ENCODE results near the gene HIGD1A.

The HIGD1A gene

DNA sequence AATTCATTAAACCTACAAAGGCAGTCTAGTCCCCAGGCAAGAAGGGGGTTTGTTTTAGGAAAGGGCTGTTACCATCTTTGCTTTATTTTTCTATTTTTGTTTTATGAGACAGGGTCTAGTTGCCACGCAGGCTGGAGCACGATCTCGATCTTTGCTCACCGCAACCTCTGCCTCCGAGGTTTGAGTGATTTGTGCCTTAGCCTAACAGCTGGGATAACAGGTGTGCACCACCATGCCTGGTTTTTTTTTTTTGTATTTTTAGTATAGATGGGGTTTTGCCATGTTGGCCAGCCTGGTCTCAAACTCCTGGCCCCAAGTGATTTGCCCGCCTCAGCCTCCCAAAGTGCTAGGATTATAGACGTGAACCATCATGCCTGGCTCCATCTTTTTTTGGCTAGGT is 4.9 kb downstream of the HIGD1A start:
- no peak for DNase-seq (ENCODE audit: low spot score)

DNA sequence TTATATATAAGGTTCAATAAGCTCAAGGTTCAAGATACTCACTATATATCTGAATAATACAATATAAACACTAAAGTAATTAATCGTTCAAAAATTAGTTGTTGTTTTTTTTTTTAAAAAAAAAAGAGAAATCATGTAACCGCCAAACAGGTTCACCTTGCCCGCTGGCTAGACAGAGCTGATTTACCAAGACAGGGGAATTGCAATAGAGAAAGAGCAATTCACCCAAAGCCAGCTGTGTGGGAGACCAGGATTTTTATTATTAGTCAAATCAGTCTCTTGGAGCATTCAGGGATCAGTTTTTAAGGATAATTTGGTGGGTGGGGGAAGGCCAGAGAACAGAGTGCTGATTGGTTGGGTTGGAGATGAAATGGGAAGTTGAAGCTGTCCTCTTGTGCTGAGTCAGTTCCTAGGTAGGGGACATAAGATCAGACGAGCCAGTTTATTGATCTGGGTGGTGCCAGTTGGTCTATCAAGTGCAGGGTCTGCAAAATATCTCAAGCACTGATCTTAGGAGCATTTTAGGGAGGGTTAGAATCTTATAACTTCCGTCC is 7.9 kb downstream of the HIGD1A start:
- DNase-seq (ENCODE audit: low spot score): no peak

DNA sequence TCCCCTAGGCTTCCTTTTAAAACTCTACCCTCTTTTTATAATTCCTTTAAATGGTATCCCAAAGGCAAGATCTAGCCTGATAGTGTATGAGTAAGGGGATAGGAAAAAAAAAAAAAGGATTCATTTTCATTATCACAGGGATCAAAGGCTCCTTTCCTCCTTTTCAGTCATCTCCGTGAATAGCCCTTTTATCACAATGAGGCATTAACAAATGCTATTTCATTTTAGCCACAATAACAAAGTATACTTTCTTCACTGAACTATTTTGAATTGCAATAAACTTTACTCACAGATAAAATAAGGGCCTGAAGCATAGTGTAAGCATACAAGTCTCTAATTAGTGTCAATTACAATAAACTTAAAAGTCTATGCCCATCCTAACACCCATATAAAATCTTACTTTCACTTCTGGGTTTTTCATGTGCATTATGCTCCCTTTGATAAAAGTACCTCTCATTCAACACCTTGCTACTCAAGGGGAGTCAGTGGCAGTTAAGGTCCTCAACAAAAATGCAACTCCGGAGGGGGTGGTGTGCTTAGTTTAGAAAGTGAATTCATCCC is 8.6 kb downstream of the HIGD1A start:
- no peak for DNase-seq (ENCODE audit: low spot score)

DNA sequence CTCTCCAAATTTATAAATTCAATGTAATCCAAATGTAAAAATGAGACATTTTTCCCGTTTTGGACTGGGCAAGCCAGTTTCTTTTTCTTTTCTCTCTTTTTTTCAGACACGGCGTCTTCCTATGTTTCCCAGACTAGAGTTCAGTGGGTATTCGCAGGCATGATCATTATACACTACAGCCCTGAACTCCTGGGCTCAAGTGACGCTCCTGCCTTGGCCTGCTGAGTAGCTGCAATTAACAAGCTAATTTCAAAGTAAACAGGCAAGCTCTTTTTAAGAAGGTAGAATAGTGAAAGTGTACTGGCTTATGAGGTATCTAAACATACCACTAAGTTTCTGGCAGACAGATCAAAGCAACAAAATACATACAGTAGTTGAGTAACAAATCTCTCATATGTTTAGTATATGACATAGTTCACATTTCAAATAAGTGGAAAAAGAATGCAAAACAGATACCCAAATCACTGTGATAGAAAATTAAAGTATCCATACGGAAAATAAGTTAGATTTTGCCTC is 13.5 kb downstream of the HIGD1A start:
- DNase-seq (ENCODE audit: low spot score): no peak

DNA sequence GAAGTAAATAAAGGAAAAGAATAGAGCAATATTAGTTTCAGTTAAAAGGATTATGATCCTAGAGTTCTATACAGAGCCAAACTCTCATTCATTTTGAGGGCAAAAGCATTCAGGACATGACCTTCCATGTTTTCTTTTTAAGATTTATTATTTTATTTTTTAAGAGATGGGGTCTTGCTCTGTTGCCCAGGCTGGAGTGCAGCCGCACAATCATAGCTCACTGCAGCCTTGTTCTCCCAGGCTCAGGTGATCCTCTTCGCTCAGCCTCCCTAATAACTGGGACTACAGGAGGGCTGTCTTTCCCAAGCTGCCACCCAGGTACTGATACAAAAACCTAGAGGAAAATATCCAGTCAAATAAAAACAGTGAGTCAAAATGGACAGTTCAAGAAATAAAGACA is 17.7 kb downstream of the HIGD1A start:
- DNase-seq (ENCODE audit: low spot score): no peak

DNA sequence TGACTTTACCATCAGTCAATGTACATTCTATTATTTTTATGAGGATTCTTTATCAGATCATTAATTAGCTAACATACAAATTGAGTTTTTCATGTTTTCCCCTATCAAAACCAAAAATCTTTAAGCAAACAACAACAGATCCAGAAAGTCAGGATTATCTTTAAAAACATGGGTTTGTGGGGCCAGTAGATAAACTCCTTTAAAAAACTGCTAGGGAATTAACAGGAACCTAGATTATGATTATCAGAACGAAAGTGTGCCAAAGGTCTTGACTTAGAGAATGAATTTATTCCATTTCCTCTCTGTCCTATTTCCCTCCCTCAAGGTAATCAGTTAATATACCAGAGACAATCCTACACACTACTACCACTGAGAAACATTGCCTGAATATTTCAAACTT is 18.1 kb downstream of the HIGD1A start:
- no peak for DNase-seq (ENCODE audit: low spot score)

DNA sequence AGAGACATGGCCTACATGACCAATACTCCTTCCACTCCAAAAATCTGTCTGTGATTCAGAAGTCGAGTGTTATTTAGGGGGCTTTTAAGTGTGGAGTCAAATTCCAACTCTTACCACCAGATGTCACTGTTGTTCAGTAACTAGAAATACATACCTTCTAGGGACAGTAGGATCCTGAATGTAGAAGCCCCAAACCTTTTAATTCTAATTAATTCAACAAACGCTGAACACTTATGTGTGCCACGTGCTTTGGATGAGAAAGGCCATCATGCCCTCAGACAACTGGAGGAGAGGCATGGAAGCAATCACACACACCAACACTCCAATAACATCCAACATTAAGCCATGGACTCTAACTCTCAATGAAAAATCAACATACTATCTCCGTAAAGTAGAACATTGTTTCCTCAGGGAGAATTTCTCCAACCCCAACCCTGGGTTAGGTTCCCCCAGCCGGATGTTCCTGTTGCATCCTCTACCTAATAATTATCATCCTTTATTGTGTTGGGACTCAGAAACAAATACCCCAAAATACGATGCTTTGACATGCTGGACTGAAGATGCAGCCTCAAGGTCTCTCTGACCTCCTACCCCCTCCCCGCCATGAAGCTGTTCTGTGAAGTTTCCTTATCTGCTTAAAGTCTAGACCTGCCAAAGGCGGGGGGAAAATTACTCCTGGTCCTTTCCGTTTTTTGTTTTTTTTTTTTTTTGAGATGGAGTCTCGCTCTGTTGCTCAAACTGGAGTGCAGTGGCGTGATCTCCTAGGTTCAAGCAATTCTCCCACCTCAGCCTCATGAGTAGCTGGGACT is 23.2 kb downstream of the HIGD1A start:
- DNase-seq (ENCODE audit: low spot score): peak; percentile 57

DNA sequence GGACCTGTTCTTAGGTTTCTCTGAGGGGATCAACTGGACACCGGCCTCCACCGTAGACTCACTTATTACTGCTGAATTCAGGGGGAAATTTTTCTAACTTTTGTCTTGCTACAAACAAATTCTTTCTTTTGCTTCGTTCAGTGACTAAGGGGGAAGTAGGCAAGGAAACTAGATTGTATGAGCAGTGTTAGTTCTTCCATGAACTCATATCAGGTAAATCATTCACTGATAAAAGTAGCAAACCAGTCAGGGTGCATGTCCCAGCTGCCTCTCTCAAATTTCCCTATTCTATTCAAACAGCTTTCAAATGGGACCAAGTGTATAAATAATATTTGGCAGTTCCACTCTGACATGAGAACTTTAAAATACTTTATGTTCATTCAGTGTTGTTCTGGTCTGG is 23.9 kb downstream of the HIGD1A start:
- no peak for DNase-seq (ENCODE audit: low spot score)

DNA sequence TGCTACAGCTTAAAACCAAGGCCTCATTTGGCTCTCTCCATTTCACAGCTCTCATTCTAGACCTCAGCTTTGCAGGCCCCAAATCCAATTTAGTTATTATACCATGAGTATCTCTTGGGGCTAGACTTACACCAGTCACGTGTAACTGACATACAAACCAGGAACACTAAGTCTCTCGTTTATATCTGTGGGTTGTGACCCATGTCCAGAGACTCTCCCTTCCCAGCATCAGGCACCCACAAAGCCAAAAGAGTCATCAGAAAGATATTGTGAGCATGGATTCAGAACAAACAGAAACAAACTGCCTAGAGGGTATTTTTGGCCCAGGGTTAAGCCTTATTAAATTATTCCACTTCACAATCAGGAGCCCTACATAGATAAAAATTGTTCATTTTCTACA is 25.6 kb downstream of the HIGD1A start:
- no peak for DNase-seq (ENCODE audit: low spot score)

DNA sequence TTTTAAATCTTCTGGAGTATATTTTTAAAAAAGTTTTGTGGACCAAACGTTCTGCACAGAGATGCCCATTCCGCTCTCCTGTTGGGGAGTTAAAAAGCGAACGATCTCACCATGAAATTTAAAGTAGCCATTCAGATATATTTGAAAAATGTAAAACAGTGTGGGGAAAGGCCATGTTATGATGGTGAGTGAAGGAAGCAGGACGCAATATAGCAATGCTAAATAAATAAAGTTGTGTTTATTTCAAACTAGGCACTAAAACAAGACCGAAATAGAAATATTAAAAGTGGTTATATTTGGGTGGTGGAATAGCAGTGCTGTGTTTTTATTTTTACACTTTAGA is 30.9 kb downstream of the HIGD1A start:
- DNase-seq (ENCODE audit: low spot score): no peak

DNA sequence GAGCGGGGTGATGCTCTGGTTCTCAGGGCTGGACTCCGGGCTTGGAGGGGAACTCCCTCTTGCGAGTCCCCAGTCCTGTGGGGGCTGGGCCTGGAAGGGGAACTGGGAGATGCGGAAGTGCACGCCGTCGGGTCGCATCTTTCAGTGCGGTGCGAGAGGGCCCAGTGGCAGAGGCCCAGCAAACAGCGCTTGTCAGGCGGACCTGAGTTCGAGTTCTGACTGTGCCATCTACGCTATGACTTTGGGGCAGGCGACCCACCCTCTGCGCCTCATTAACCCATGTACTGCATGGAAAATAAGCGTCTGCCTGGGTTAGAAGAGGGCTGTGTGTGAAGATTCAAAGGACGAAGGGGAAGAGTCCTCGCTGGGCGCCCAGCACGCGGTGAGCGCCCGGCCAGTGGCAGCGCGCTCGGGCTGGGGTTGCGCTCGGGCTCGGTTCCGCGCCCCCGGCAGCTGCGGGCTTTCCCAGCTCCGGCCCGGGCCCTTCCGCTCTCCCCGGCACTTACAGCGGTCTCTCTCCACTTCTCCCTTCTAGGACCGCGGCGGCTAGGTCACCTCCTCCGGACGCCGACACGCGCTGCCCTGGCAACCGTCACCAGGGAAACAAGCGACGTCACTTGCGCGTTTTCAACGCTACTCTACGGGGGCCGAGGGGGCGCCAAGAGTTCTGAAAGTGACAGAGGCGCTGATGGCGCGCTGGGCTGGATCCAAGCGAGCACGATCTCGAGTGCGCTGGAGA is 31.5 kb downstream of the HIGD1A start, which contains the start of gene CCDC13:
Gene CCDC13, minus strand, starts transcription at position 584 of the 739 bp plus-strand sequence. CDS start 14,908 bp downstream, outside the sequence.
- peak; percentile 82 for DNase-seq (ENCODE audit: low spot score)

DNA sequence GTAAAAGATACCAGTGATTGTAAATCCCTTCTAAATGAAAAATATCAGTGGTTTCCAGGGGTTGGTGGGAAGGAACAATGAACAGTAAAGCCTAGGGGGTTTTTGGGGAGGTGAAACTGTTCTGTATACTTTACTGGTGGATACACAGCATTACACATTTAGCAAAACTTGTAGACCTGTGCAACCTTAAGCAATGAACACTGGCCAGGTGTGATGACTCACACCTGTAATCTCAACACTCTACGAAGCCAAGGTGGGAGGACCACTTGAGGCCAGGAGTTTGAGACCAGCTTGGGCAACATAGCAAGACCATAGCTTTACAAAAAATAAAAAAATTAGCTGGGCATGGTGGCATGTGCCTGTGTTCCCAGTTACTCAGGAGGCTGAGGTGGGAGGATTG is 33.0 kb downstream of the HIGD1A start:
- no peak for DNase-seq (ENCODE audit: low spot score)

DNA sequence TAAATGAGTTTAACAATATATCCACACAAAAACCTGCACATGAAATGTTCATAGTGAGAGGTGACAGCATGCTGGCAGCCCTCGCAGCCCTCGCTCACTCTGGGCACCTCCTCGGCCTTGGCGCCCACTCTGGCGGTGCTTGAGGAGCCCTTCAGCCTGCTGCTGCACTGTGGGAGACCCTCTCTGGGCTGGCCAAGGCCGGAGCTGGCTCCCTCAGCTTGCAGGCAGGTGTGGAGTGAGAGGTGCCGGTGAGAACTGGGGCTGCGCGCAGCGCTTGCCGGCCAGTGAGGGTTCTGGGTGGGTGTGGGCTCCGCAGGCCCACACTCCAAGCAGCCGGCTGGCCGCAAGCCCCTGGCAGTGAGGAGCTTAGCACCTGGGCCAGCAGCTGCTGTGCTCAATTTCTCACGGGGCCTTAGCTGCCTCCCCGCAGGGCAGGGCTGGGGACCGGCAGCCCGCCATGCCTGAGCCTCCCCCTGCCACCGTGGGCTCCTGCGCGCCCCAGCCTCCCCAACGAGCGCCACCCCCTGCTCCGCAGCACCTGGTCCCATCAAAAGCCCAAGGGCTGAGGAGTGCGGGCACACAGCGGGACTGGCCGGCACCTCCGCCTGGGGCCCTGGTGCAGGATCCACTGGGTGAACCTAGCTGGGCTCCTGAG is 34.7 kb downstream of the HIGD1A start:
- DNase-seq (ENCODE audit: low spot score): no peak

DNA sequence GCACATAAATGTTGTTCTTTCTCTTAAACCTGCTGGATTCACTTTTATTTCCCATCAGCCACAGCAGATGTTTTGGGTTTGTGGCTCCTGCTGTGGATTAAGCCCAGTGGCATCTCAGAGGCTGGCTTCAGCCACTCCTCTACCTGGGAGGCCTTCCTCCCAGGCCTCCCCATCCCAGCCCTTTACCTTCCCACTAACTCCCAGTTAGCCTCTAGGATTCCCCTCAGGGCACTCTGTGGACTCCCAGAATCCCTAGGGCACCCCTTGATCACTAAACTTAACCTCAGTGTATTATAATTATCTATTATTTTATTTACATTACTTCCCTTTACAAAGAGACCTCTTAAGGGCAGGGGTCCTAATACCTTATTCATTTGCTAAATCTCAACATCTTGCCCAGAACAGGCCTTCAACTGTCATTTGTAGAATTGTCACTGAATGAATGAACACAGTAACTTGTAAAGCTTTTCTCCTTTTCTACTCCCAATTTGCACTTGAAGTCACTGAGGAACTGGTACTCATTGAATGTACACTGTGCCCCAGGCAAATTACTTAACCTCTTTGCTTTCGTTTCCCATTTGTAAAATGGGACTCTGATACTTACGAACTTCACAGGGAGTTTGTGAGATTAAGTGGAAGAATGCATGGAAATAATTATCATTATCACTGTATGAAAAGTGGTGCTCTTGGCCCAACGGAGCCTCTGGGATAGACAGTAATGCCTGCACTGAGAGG is 39.6 kb downstream of the HIGD1A start:
- DNase-seq (ENCODE audit: low spot score): no peak

DNA sequence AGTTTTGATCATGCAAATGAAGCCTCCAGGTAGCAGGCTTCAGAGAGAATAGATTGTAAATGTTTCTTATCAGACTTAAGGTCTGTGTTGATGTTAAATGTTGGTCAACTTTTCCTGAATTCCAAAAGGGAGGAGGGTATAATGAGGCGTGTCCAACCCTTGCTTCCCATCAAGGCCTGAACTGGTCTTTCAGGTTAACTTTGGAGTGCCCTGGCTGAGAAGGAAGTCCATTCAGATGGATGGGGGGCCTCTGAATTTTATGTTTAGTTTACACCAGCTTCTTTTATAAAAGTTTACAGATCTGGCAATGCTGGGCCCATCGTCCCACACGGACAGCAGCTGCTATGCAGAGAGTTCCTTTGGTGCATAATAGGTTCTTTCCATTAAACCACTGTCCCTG is 40.2 kb downstream of the HIGD1A start:
- DNase-seq (ENCODE audit: low spot score): no peak

DNA sequence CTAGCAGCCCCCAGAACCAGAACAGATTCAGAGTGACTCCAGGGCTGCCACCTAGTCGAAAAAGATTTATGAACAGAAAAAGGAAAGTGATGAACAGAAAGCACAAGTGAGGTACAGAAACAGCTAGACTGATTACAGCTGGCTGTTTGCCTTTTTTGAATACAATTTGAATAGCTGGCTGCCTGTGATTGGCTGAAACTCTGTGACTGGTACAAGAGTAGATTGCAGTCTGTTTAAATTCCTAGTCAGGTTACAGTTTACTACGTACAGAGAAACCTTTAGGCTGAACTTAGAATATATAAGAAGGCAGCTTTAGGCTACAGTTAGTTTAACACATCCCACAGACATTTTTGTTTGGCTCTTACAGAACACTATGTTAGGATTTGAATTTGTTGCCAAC is 41.3 kb downstream of the HIGD1A start:
- DNase-seq (ENCODE audit: low spot score): no peak

DNA sequence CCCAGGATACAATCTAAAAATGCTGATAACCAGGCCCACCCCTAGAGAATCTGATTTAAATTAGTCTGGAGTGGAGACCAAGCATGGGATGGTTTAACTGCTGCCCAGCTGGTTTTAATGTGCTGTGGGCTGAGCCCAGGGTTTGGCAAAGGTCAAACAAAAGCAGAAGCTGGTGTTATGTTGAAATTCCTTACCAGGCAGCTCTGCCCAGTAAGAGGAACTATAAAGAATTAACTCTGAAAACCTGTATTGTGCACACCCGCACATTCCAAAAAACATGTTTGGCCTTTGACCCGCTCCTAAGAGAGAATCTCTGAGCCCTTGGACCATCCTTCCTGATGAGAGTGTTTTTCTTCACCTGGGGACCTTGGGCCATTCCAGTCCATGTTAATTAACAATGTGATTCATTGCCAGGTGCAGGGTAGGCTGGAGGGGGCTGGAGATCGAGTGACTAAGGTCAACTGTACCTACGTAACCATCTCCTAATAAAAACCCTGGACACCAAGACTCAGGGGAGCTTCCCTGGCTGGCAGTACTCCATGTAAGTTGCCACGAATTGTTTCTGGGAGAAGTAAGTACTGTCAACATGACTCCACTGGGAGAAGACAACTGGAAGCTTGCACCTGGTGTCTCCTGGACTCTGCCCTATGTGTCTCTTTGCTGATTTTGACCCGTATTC is 42.1 kb downstream of the HIGD1A start:
- DNase-seq (ENCODE audit: low spot score): no peak

DNA sequence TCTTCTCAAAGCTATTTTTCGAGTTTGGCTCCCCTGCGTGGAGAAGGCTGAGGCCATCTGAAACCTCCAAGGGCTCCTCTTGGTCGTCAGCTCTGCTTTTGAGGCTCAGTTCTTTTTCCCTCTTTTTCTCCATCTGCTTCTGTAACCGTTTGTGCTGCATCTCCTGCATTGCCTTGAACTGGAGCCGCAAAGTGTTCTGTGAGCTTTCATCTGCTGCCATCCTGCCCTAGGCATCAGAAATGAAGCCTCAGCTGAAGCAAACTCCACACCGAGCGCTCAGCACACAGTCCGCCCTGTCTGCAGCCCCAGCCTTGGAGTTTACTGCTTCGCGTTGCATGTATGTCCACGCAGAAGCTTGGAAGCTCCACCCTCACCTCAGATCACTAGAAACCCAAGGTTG is 46.2 kb downstream of the HIGD1A start:
- no peak for DNase-seq (ENCODE audit: low spot score)

DNA sequence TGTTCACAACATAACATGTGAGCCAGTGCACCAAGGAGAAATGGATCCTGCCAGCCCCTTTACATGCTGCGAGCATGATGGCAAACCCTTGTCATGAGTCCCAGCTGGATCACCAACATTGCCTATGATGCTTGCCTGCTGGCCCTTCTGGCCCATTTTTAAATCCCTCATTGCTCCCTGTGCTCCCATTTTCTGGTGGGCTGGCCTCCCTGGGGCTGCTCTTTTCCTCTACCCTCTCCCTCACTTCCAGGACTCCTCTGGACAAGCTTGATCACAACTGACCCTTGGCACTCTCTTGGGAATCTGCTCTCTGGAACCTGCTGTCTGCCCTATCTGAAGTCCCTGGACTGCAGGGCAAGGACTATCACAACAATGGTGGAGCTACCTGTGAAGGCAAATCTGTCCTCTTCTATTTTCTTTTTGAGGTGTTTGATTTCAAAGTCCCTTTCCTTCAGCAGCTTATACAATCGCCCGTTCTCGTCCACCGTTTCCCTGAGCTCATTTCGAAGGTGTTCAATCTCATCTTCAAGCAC is 47.5 kb downstream of the HIGD1A start:
- DNase-seq (ENCODE audit: low spot score): no peak

DNA sequence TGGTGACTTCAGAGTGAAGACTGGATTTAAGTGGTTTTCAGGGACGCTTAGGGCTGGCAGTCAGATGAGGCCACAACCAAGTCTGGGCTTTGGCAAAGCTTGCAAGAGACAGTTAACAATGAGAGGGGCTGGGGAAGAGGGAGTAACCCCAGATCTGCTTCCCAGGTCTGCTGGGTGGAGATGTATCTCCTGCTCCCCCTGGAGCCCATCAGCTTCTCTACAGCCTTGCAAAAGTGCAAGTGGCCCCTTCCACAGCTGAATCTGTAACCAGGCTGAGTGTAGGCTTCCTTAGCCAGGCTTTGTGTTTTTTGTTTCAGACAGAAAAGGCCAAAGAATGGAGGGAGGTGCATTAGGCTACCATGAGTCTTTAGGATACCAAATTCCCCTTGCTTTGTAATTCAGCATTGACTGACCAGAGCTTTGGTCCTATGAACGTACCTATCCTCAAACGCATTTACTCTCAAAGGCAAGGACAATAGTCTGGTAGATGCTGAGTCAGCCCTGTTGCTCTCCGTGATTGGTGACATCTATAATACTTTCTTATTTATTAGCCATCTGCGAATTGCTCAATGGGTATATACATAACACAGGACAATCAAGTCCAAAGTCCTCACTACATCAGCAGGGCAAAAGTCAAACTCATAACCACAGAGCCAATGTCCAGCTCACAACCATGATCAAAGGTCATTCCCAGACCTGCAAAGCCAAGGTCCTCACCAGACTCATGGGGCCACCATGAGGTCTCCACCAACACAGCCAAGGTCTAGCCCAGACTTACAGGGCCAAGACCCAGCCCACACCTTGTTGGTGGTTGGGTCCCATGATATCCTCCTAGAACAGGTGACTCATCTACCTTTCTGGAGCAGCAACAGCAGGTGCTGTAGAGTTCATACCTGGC is 48.4 kb downstream of the HIGD1A start:
- DNase-seq (ENCODE audit: low spot score): peak; percentile 71

All from SW480 (cell line).